HG03342 (cell line): ENCODE measurements around the gene DRD2.

Experiments
- ATAC-seq: cut with Tn5 transposase; IDR thresholded peaks from one replicate; pipeline ENCODE4 v1.9.1; 2021; ENCODE audit warnings: mild to moderate bottlenecking, moderate library complexity; ENCODE audit not compliant: unreplicated experiment

DRD2 gene

GRCh38 chr11:113377681-113378412 lies 97.4 kb downstream of the DRD2 start:
- no peak for ATAC-seq

GRCh38 chr11:113376156-113376555 lies 99.0 kb downstream of the DRD2 start:
- no peak for ATAC-seq

GRCh38 chr11:113375402-113375801 lies 99.8 kb downstream of the DRD2 start:
- ATAC-seq, result no peak

- ATAC-seq, result no peak
These were observed 101.1 kb downstream of the DRD2 start for GRCh38 chr11:113373981-113374560.

GRCh38 chr11:113373306-113373705 lies 101.9 kb downstream of the DRD2 start:
- ATAC-seq, result no peak

GRCh38 chr11:113372309-113372708 lies 102.9 kb downstream of the DRD2 start:
- ATAC-seq, result no peak

- no peak for ATAC-seq
These were observed 104.6 kb downstream of the DRD2 start for GRCh38 chr11:113370634-113371033.

GRCh38 chr11:113369411-113369810 lies 105.8 kb downstream of the DRD2 start:
- no peak for ATAC-seq

- ATAC-seq, result no peak
These were observed 109.3 kb downstream of the DRD2 start for GRCh38 chr11:113365895-113366294.

- no peak for ATAC-seq
These were observed 111.1 kb downstream of the DRD2 start for GRCh38 chr11:113363996-113364641.

GRCh38 chr11:113363406-113363805 lies 111.8 kb downstream of the DRD2 start:
- no peak for ATAC-seq
